Measurements from ENCODE around the gene PLPPR4.

GRCh38 chr1:99250728-99251127 is 13.6 kb upstream of the PLPPR4 start:
- TF ChIP-seq CTCF (IDR thresholded peaks at IDR 0.05) (no peak), EZH2 (IDR thresholded peaks at IDR 0.05) (no peak)
